Colonic mucosa (tissue), 4 donors: ENCODE data around the gene AK4. TPM values are rescaled to one million over a fixed set of nuclear protein-coding genes. Genes with fewer than 3 reads are reported as not detected.
"Not testable (repeated sequence)": the region's sequence is repeated elsewhere in the genome, so short reads cannot be mapped to it uniquely, and the experiment has no call there.

Experiments
- DNase-seq: peaks from one replicate; pipeline ENCODE4 v3.0.0-alpha.2; 2020
- H3K27ac ChIP-seq: fragments of 200-600 bp; one replicate; pipeline ENCODE4 v1.8.0; 2021
- H3K27me3 ChIP-seq: fragments of 200-600 bp; one replicate; pipeline ENCODE4 v1.8.0; 2021
- H3K36me3 ChIP-seq: fragments of 200-600 bp; one replicate; pipeline ENCODE4 v1.8.0; 2021
- H3K4me1 ChIP-seq: fragments of 200-600 bp; one replicate; pipeline ENCODE4 v1.8.0; 2021; ENCODE audit warnings: mild to moderate bottlenecking
- H3K4me3 ChIP-seq: fragments of 200-600 bp; one replicate; pipeline ENCODE4 v1.8.0; 2021
- H3K9ac ChIP-seq, 2 donors: one replicate each; pipeline ENCODE4 v1.7.0; 2013; ENCODE audit warnings: control low read depth in 2 of 2, low read depth in 2 of 2, low read length in 2 of 2
- H3K9me3 ChIP-seq: fragments of 200-600 bp; one replicate; pipeline ENCODE4 v1.8.0; 2021
- CTCF ChIP-seq: fragments of 200-600 bp; IDR thresholded peaks from one replicate; pipeline ENCODE4 v1.8.0; 2022; ENCODE audit warnings: antibody characterized with exemption, mild to moderate bottlenecking
- intact Hi-C: fragments of 100-400 bp; cut with DNase I; formaldehyde crosslinking; loops from one replicate; pipeline ENCODE4 v1.14.1; 2022
- total RNA-seq, 2 donors: library from RNA; stranded (reverse); fragmentation: NEBNext Ultra II Directional in 1 of 2; extraction: Animal tissue kit (Norgen Biotek cat#: 25700) in 1 of 2; gene quantifications; one replicate each; pipeline ENCODE4 v1.2.1, GENCODE V29; 2021
- donor health status: healthy.
- donor health status: DM: no; HTN: no; CAD: no.
- donor health status: DM: no; HTN: no; CAD: no.

The AK4 gene
- 100 to 1,000 TPM in 1 of 2 donors, 10 to 100 TPM in 1; 60.3 to 112 TPM for total RNA-seq

- H3K4me1 ChIP-seq, H3K9me3 ChIP-seq, DNase-seq, H3K27me3 ChIP-seq, H3K36me3 ChIP-seq, intact Hi-C loops: not testable (repeated sequence)
- peak within 1 kb of the TSS; percentile 58 to 66 for H3K9ac ChIP-seq
- peak within 1 kb of the TSS; percentile 73 for H3K27ac ChIP-seq
- peak within 1 kb of the TSS; percentile 86 for H3K4me3 ChIP-seq
These were observed at the start of gene AK4 for GRCh38 chr1:65148178-65148547. AK4 (plus strand) TSS chr1:65148203; CDS start chr1:65148408, 205 bp downstream.

DNA sequence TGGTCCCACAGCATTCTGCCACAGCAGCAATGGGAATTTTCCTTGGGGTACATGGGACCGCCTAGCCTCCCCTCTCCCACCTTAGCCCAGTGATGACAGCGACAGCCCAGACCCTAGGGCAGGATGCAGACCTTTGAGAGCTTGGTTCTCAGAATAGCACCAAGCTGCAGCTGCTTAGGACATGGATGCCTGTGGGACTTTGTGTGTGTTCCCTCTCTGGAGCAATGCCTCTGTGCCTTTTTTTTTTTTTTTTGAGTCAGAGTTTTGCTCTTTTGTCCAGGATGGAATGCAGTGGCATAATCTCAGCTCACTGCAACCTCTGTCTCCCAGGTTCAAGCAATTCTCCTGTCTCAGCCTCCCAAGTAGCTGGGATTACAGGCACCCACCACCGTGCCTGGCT is 44.2 kb upstream of the AK4 start:
- intact Hi-C loops, result no loop called here
- Histone ChIP-seq H3K27me3 (no peaks in the 10 kb centered on the region), H3K9me3 (no peaks in the 10 kb centered on the region), H3K4me3 (no peak overlapping the region), H3K27ac (no peak overlapping the region), H3K36me3 (no peaks in the 10 kb centered on the region), H3K4me1 (no peaks in the 10 kb centered on the region), H3K9ac (no peak overlapping the region)
- no peak for DNase-seq
- no peak for TF ChIP-seq CTCF

DNA sequence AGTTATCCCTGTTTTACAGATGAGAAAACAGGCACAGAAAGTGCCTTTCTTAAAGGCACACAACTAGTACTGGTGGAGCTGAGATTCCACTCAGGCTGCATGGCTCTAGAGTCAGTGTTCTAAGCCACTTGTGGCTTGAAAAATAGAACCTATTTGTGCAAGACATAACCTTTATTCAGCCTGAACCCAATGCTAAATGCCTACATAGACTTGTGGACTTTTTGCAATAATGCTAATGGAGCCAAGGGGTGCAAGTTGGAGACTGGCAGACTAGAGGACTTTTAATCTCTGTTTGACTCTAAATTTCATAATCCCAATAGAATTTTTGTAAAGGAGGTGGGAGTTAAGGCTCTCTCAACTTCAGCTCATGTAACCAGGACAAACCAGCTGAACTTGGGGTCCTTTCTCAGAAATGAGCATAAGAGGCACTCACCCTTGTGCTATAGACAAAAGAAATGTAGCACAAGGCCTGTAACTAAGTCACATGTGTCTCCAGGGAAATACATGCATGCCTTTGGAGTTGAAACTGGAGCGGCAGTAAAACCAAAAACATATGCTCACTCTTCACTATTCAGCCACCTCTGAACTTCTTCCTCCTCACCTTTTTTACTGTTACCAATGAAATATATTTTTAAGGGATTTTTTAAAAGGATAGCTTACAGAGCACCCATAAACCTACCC is 43.0 kb upstream of the AK4 start:
- intact Hi-C loops, result no loop called here
- Histone ChIP-seq H3K4me3 (no peak overlapping the region), H3K9ac (no peak overlapping the region), H3K9me3 (no peaks in the 10 kb centered on the region), H3K36me3 (no peaks in the 10 kb centered on the region), H3K27me3 (no peaks in the 10 kb centered on the region), H3K4me1 (no peaks in the 10 kb centered on the region), H3K27ac (no peak overlapping the region)
- TF ChIP-seq CTCF, result no peak
- no peak for DNase-seq

DNA sequence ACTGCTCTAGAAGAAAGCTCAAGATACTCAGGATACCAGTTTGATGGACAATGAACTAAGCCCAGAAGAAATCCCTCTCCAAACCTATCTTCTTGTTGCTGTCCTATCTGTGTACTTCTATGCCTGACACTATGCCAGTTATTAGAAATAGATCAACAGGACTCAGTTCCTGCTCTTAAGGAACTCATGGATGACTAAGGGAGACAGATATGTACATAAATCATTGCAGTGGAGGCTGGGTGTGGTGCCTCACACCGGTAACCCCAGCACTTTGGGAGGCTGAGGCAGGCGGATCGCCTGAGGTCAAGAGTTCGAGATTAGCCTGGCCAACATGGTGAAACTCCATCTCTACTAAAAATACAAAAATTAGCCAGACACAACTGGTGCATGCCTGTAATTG is 42.4 kb upstream of the AK4 start:
- H3K9ac ChIP-seq, result no peak overlapping the region
- no peak overlapping the region for H3K4me3 ChIP-seq
- no peaks in the 10 kb centered on the region for H3K27me3 ChIP-seq
- no peaks in the 10 kb centered on the region for H3K9me3 ChIP-seq
- no peaks in the 10 kb centered on the region for H3K4me1 ChIP-seq
- no peak for DNase-seq
- no peak overlapping the region for H3K27ac ChIP-seq
- no peak for TF ChIP-seq CTCF
- intact Hi-C loops, result no loop called here
- no peaks in the 10 kb centered on the region for H3K36me3 ChIP-seq

DNA sequence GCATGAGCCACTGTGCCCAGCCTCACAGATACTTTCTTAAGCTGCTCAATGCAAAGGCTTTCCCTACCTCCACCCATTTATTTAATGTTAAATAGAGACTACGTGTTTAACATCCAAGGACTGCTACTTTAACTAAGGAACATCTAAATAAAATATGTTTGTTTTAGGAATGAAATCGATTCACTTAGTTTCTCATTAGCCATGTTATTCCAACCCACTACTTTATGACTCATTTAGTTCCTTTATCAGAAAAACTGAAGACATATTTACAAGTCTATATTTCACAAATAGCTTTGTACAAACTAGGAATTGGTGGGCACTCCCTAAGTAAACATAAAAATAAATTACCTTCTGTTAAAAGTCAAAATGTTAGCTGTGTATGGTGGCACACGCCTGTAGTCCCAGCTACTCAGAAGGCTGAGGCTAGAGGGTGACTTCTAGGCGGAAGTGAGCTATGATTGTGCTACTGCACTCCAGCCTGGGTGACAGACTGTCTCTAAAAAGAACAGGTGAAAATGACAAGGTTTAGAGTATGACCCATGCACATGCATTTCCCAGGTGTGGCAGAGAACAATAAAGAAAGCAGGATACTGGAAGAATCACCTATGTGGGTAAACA is 39.9 kb upstream of the AK4 start:
- intact Hi-C loops, result no loop called here
- Histone ChIP-seq H3K4me1 (no peaks in the 10 kb centered on the region), H3K27me3 (no peaks in the 10 kb centered on the region), H3K4me3 (no peak overlapping the region), H3K9ac (peak overlapping the region in 1 of 2 donors; percentile 16), H3K27ac (peak overlapping the region; percentile 62), H3K36me3 (no peaks in the 10 kb centered on the region), H3K9me3 (no peaks in the 10 kb centered on the region)
- TF ChIP-seq CTCF, result no peak
- DNase-seq, result peak; percentile 50

DNA sequence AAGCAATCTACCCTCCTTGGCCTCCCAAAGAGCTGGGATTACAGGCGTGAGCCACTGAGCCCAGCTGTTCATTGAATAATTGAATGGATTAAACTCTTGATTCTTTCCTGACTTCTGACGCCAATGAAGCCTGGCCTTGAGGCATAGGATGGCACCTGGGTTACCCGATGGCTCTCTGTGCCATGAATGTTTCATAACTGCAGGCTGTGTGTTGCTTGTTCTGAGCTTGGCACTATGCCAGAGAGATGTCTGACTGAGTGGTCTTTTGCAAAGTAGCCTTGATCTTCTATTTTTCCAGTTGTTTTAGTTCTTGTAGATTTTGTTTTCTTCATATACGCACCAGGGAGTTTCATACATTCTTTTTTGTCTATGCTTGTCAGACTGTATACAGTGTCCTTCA is 38.5 kb upstream of the AK4 start:
- TF ChIP-seq CTCF, result no peak

More for the DNA sequence above, 38.5 kb upstream of the AK4 start:
- H3K36me3 ChIP-seq, result no peaks in the 10 kb centered on the region
- intact Hi-C loops, result no loop called here
- H3K27me3 ChIP-seq, result no peaks in the 10 kb centered on the region
- no peak overlapping the region for H3K9ac ChIP-seq
- no peaks in the 10 kb centered on the region for H3K4me1 ChIP-seq
- H3K4me3 ChIP-seq, result no peak overlapping the region
- DNase-seq, result no peak
- H3K9me3 ChIP-seq, result no peaks in the 10 kb centered on the region
- H3K27ac ChIP-seq, result no peak overlapping the region
